Measurements from ENCODE around the gene FXYD3. TPM values are rescaled to one million over a fixed set of nuclear protein-coding genes. Genes with fewer than 3 reads are reported as not detected.

FXYD3 gene
- total RNA-seq, 1 donor from 2014 or later = not detected

DNA sequence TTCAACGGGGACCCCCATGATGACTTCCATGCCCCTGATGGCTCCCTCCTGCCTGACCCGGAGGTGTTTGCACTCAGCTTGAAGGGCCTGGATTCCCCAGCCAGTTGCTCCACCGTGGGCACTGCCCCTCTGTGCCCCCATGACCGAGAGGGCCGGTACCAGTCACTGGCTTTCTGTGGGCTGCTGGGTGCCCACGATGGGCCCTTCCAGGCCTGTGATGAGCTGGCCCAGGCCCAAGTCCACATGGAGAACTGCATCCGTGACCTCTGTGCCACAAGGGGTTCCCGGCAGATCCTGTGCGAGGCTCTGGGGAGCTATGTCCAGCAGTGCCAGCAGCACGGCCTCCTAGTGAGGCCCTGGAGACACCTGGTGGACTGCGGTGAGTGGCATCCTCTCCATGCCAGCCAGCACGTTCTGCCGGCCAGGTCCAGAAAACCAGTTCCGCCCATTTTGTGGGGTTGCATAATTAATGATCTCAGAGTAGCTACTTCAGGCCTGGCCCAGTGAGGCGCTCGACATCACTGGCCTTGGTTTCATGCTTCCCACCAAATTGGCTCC is 34.9 kb upstream of the FXYD3 start:
- Mint-ChIP-seq H3K9me3 (ENCODE audit: unreplicated experiment) (peaks cover 15% of the 10 kb centered on the region), H3K36me3 (ENCODE audit: unreplicated experiment) (no peaks in the 10 kb centered on the region), H3K27ac (ENCODE audit: unreplicated experiment) (no peak overlapping the region), H3K4me3 (ENCODE audit: unreplicated experiment) (no peak overlapping the region), H3K4me1 (ENCODE audit: low read depth, unreplicated experiment) (peaks cover 18% of the 10 kb centered on the region), H3K27me3 (ENCODE audit: unreplicated experiment) (peaks cover 25% of the 10 kb centered on the region)
- TF ChIP-seq, protein P1, sequence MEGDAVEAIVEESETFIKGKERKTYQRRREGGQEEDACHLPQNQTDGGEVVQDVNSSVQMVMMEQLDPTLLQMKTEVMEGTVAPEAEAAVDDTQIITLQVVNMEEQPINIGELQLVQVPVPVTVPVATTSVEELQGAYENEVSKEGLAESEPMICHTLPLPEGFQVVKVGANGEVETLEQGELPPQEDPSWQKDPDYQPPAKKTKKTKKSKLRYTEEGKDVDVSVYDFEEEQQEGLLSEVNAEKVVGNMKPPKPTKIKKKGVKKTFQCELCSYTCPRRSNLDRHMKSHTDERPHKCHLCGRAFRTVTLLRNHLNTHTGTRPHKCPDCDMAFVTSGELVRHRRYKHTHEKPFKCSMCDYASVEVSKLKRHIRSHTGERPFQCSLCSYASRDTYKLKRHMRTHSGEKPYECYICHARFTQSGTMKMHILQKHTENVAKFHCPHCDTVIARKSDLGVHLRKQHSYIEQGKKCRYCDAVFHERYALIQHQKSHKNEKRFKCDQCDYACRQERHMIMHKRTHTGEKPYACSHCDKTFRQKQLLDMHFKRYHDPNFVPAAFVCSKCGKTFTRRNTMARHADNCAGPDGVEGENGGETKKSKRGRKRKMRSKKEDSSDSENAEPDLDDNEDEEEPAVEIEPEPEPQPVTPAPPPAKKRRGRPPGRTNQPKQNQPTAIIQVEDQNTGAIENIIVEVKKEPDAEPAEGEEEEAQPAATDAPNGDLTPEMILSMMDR (IDR thresholded peaks at IDR 0.05; ENCODE audit: partially characterized antibody, unreplicated experiment) = no peak
- no peak for DNase-seq

DNA sequence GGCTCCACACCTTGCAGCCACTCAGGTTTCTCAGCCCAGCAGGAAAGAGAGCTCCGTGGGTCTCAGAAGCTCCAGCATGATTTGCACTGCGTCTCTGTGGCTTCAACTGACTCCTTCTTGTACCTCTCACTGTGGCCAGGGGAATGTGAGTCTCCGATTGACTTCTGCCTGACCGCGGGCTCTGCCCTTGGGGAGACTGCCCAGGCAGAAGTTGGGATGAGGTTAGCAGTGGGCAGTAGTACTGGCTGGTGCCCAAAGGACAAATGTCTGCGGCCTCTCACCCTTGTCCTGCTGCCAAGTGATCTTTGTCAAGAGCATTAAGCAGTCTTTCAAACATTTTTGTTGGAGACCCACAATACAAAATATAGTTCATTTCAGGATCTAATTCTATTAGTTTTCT is 34.4 kb upstream of the FXYD3 start:
- H3K27ac Mint-ChIP-seq (ENCODE audit: unreplicated experiment) = no peak overlapping the region

GRCh38 chr19:35083691-35084508 is 31.7 kb upstream of the FXYD3 start:
- TF ChIP-seq, protein P1 (IDR thresholded peaks at IDR 0.05; ENCODE audit: partially characterized antibody, unreplicated experiment) = no peak
- no peaks in the 10 kb centered on the region for H3K36me3 Mint-ChIP-seq (ENCODE audit: unreplicated experiment)
- H3K9me3 Mint-ChIP-seq (ENCODE audit: unreplicated experiment) = peaks cover 13% of the 10 kb centered on the region
- H3K4me3 Mint-ChIP-seq (ENCODE audit: unreplicated experiment) = no peak overlapping the region
- H3K27me3 Mint-ChIP-seq (ENCODE audit: unreplicated experiment) = peaks cover 21% of the 10 kb centered on the region
- DNase-seq = no peak
- H3K4me1 Mint-ChIP-seq (ENCODE audit: low read depth, unreplicated experiment) = peaks cover 12% of the 10 kb centered on the region
- H3K27ac Mint-ChIP-seq (ENCODE audit: unreplicated experiment) = no peak overlapping the region

More for the DNA sequence above, 34.4 kb upstream of the FXYD3 start:
- TF ChIP-seq, protein P1 (IDR thresholded peaks at IDR 0.05; ENCODE audit: partially characterized antibody, unreplicated experiment) = no peak
- Mint-ChIP-seq H3K4me1 (ENCODE audit: low read depth, unreplicated experiment) (peaks cover 18% of the 10 kb centered on the region), H3K9me3 (ENCODE audit: unreplicated experiment) (peaks cover 15% of the 10 kb centered on the region), H3K27me3 (ENCODE audit: unreplicated experiment) (peaks cover 25% of the 10 kb centered on the region), H3K4me3 (ENCODE audit: unreplicated experiment) (no peak overlapping the region), H3K36me3 (ENCODE audit: unreplicated experiment) (no peaks in the 10 kb centered on the region)
- DNase-seq = no peak

DNA sequence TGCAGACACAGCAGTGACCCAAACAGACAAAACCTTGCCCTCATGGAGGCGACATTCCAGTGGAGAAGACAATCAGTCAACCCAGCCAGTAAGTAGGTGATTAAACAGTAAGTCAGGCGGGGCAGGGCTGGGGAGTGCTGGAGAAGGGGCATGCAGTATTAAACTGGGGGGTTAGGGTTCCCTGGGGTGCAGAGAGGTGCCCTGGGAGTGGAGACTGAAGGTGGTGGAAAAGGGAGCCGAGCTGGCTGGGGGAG is 31.2 kb upstream of the FXYD3 start:
- no peaks in the 10 kb centered on the region for H3K36me3 Mint-ChIP-seq (ENCODE audit: unreplicated experiment)

GRCh38 chr19:35085947-35086346 is 29.7 kb upstream of the FXYD3 start:
- Mint-ChIP-seq H3K4me3 (ENCODE audit: unreplicated experiment) (no peak overlapping the region), H3K9me3 (ENCODE audit: unreplicated experiment) (peaks cover 13% of the 10 kb centered on the region), H3K27me3 (ENCODE audit: unreplicated experiment) (peaks cover 17% of the 10 kb centered on the region), H3K27ac (ENCODE audit: unreplicated experiment) (no peak overlapping the region), H3K4me1 (ENCODE audit: low read depth, unreplicated experiment) (peaks cover 15% of the 10 kb centered on the region), H3K36me3 (ENCODE audit: unreplicated experiment) (no peaks in the 10 kb centered on the region)
- TF ChIP-seq, protein P1 (IDR thresholded peaks at IDR 0.05; ENCODE audit: partially characterized antibody, unreplicated experiment) = no peak
- DNase-seq = no peak

More for the DNA sequence above, 31.2 kb upstream of the FXYD3 start:
- Mint-ChIP-seq H3K4me1 (ENCODE audit: low read depth, unreplicated experiment) (peaks cover 11% of the 10 kb centered on the region), H3K4me3 (ENCODE audit: unreplicated experiment) (no peak overlapping the region), H3K27ac (ENCODE audit: unreplicated experiment) (no peak overlapping the region), H3K9me3 (ENCODE audit: unreplicated experiment) (peaks cover 13% of the 10 kb centered on the region), H3K27me3 (ENCODE audit: unreplicated experiment) (peaks cover 17% of the 10 kb centered on the region)
- DNase-seq = no peak
- TF ChIP-seq, protein P1 (IDR thresholded peaks at IDR 0.05; ENCODE audit: partially characterized antibody, unreplicated experiment) = no peak
